Esophagus mucosa (tissue), 1 donor: Measurements from ENCODE around the gene TMEM120B. TPM values are rescaled to one million over a fixed set of nuclear protein-coding genes. Genes with fewer than 3 reads are reported as not detected.
"Not testable (repeated sequence)": the region's sequence is repeated elsewhere in the genome, so short reads cannot be mapped to it uniquely, and the experiment has no call there.

ENCODE experiments used
- ATAC-seq: fragments of 200-7000 bp; cut with Tn5 transposase; one replicate; pipeline ENCODE4 v1.9.1; 2020
- total RNA-seq: library from RNA; stranded (reverse); gene quantifications from one replicate; pipeline ENCODE4 v1.2.4, GENCODE V29; 2023
- donor health status: DM: yes; HTN: yes; CAD: no.

TMEM120B gene
- total RNA-seq, 1 donor from 2014 or later = 4.1 TPM

DNA sequence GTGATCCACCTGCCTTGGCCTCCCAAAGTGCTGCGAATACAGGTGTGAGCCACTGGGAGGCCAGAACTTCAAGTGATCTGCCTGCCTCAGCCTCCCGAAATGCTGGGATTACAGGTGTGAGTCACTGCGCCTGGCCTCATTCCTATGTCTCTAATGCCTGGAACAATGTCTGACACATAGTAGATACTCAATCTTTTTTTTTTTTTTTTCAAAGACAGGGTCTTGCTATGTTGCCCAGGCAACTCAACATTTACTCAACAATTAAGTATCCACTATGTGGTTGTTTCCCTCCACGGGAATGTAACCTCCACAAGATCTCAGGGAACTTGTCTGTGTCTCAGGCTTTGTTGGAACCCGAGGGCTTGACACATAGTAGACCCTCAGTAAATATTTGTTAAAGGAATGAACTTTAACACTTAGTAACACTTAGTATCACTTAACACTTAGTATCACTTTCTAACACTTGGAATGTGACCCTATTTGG lies 3.0 kb upstream of the TMEM120B start:
- peak; percentile 55 for ATAC-seq

DNA sequence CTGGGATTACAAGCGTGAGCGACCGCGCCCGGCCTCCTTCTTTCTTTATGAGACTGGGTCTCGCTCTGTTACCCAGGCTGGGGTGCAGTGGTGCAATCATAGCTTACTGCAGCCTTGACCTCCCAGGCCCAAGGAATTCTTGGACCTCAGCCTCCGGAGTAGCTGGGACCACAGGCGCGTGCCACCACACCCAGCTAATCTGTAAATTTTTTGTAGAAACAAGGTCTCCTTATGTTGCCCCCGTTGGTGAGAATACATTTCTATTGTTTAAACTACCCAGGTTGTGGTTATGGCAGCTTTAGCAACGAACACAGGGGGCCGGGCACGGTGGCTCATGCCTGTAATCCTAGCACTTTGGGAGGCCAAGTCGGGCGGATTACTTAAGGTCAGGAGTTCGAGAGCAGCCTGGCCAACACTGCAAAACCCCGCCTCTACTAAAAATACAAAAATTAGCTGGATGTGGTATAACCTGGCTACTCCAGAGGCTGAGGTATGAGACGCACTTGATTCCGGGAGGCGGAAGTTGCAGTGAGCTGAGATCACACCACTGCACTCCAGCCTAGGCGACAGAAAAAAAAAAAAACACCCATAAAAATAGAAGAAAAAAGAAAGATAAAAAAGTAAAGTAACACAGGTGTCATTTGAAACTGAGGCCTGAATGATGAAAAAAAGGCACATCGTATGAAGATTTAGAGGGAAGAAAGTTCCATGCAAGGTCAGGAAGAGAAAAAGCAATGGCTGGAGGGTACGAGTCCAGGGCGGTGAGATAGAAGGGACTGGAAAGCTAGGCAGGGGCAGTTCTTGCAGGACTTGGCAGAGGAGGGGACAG lies 977 bp upstream of the TMEM120B start:
- ATAC-seq = no peak

DNA sequence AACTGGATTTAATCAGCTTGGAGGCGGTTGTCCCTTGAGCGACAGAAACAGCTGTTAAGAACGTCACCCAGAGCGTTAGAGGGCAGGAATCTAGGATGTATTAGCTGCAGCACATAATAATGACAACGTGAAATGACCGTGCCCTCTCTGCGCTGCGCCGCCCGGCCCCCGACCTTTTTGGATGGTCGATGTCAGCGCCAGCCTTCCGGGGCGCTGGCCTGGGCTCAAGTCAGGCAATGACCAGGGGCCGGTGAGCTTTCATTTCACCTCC lies 427 bp upstream of the TMEM120B start:
- ATAC-seq = peak; percentile 22

DNA sequence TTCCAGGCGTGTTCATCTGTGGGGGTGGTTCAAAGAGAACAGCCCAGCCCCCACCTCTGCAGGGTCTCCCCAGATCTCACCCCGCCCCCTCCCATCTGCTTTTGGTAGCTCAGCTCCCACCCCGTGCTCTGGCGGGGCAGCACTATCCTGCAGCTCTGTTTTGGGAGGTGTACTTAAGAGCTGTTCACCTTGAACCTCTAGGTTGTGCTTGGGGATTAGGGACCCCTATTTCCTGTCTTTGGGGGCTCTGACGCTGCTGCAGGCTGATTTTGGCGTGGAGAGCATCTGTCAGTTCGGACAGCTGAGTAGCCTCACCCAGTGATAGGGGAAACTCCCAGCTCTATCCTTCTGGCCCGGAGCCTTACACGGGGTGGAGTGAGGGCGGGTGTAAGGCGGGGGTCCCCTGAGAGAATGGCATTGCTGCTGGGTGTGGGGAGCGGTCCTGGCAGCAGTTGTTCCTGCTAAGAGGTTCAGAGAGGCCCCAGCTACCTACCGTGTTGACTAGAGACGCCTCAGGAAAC lies 765 bp downstream of the TMEM120B start:
- peak; percentile 16 for ATAC-seq

DNA sequence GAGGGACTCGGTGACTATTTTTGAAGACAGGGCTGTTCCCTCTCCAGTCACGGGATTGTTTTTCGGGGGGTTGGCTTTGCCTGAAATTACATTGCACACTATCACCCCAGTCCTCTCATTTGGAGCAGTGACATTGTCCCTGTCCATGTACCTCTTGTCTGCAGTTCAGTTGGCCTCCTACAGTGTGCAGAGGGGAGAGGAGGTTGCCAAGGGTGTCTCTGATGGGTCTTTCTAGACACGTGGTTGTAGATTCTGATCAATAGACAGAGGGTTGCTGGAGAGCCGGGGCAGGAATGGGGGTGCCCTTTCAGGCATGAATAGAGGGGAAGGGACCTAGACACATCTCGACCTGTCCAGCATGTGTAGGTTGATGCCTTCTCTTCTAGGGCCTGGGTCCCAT lies 1.2 kb downstream of the TMEM120B start:
- ATAC-seq = no peak

DNA sequence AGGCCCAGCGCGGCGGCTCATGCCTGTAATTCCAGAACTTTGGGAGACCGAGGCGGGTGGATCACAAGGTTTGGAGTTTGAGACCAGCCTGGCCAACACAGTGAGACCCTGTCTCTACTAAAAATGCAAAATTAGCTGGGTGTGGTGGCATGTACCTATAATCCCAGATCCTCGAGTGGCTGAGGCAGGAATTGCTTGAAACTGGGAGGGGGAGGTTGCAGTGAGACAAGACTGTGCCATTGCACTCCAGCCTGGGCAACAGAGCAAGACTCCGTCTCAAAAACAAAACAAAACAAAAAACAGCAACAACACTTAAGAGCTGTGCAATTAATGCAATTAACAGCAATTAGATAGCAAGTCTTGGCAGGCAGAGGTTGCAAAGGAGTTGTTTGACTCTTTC lies 2.5 kb downstream of the TMEM120B start:
- ATAC-seq = not testable (repeated sequence)

DNA sequence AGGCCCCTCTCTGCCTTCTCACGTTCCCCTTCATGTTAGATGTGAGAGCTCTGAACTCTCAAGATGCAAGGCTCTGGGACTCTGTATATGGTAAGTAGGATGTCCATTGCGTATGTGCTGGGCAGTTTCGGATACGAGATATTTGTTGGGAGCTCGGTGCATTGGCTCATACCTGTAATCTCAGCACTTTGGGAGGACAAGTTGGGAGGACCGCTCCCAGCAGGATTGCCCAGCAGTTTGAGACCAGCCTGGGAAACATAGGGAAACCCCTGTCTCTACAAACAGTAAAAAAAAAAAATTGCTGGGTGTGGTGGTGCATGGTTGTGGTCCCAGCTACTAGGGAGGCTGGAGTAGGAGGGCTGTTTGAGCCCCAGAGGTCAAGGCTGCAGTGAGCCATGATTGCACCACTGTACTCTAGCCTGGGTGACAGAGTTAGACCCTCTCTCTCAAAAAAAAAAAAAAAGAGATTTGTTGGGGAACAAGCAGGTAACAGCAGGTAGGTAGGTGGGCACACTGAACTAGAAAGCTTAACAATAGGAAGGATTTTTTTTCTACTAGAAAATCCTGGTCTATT lies 3.4 kb downstream of the TMEM120B start:
- no peak for ATAC-seq

DNA sequence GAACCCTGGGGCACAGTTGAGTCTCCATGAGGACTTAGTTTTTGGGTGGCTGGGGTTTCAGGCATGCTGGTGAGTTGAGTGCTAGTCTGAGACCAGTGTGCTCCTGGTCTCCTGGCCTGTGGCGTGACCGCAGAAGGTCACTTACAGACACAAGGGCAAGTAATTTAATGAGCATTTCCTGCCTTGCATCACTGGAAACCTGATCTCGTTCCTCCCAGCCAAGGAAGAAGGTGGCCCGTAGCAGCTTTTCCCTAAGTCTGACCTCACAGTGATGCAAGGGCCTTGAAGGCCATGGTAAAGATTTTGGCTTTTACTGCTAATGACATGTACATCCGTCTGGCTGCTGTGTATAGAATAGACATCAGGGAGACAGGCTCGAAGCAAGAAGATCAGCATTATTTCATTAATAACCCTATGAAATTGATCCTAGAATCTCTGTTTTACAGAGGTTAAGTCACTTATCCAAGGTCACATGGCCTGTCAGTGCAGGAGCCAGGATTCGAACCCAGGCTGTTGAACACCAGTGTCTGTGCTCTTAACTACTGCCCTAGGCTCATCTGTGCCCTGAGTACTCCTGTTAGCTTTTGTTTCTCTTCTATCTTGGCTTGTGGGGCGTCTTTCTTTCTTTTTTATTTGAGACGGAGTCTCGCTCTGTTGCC lies 4.6 kb downstream of the TMEM120B start:
- ATAC-seq = no peak

DNA sequence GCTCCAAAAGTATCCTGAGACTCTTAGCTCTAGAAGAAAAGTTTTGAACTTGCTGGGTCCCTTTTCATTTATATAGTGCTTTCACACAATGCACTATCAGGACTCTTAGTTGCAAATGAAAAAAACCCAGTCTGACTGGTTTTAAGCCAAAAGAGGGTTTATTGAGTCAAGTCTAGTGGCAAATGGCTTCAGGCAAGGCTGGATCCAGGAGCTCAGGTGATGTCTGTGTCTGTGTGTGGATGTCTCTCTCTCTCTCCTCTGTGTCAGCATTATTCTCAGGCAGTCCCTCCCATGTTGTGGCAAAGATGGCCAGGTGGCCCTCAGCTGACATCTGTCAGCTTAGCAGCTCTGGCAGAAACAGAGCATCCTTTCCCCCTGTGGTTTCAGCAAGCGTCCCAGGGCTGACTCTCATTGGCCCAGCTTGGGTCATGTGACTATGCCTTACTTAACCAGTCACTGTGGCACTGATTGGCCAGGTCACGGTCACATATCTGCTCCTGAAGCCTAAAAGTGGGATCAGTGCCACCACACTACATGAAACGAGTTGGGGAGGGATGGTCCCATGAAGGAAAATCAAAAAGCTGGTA lies 6.2 kb downstream of the TMEM120B start:
- peak; percentile 20 for ATAC-seq

DNA sequence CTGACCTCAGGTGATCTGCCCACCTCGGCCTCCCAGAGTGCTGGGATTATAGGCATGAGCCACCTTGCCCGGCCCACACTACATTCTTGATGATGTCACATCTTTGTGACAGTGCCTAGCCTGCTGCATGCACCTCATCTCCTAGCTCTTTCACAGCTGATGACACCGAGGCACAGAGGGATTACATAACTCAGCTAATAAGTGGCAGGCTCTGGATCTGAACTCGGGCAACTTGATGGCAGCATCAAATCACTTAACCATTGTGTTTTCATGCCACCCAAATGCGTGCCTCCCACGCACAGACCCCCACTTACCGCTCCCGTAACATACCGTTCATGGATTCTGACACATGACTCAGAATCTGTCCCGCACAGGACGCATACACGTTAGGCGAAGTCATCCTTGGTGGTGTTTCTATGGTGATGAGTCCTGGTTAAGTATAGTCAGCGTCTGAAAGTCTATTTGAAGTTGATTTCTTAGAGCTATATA lies 7.4 kb downstream of the TMEM120B start:
- no peak for ATAC-seq

DNA sequence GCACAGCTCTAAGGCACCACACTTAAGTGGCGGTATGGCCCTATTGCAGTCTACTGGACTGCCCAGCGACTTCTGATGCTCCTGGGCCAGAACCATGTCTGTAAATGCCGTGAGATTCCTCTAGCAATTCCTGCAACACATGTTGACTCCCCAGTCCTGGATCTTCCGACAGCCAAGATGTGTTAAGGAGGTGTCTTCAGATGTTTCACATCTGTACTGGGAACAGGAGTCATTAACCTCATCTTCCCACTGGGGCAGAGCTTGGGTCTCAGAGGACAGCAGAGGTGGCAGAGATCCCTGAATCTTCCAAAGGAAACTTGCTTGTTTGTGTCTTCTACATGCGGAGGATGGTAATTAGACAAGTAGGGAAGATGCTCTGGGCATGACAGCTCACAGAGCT lies 8.2 kb downstream of the TMEM120B start:
- ATAC-seq = no peak

DNA sequence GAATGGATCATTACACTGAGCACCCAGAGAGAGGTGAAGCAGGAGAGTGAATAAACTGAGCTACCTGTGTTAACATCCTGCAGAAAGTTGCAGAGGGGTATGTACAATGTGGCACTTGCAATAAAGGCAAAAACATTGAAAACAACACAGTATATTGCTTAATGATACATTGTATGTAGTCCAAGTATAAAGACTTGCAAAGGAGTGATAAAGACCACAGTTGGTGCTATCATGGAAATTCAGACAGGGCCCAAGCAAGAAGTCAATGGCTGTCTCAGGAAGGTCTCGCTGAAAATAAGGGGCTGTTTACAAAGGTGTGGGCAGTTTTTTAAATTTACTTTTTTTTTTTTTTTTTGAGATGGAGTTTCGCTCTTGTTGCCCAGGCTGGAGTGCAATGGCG lies 10.0 kb downstream of the TMEM120B start:
- no peak for ATAC-seq

DNA sequence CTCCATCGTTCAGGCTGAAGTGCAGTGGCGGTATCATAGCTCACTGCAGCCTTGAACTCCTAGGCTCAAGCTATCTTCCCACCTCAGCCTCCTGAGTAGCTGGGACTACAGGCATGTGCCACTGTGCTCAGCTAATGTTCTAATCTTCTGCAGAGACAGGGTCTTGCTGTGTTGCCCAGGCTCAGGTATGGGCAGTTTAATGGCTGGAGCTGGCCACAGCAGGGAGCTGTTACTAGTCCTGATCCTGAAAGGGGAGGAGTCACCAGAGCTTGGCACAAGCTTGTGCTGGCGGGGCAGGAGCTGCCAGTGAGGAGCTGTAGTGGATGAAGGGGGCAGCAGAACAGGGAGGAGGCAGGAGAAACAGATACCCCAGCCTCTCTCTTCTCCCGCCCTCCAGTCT lies 10.6 kb downstream of the TMEM120B start:
- no peak for ATAC-seq

DNA sequence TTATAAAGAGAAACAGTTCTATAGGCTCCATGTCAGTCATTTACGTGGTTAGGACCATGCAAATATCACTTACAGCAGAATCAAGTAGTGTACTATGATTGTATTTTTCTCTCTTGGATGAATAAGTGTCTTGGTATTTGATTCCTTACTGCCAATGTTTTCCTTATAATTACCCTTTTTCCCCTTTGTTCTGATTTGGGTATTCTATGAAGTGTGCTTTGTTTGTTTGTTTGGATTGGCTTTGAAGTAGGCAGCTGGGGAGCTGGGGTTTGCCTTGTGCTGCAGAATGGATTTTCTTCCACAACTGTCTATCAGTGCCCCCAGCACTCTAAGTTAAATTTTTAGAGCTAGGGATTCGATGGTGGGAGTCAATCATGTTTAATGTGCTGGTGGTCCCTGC lies 12.4 kb downstream of the TMEM120B start:
- no peak for ATAC-seq

DNA sequence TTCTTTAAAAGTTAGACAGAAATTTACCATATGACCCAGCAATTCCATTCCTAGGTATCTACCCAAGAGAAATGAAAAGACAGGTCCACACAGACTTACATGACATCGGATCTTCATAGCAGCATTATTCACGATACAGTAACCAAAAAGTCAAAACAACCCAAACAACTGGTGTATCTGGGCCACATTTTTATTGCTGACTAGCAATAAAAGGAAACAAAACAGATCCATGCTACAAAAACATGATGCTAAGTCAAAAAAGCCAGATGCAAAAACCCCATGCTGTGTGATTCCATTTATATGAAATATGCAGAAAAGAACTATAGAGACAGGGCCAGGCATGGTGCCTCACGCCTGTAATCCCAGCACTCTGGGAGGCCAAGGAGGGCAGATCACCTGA lies 12.9 kb downstream of the TMEM120B start:
- ATAC-seq = no peak

DNA sequence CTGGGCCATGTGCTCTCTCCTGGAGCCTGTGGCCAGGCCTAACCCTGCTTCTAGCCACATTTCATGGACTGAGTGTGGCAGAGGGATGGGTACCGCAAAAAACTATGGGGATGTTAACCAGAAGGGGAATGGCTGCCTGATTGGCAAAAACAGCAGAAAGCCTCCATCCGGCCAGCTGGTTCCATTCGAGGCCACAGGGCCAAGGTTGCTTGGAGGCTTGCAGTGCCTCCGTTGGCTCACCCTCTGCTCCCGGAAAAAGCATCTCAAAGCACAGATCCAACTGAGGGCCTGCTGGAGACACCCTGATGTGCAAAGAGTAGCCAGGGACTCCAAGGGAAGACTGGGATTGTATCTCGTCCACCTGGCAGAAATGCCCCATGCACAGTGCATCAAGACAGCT lies 16.5 kb downstream of the TMEM120B start:
- no peak for ATAC-seq

DNA sequence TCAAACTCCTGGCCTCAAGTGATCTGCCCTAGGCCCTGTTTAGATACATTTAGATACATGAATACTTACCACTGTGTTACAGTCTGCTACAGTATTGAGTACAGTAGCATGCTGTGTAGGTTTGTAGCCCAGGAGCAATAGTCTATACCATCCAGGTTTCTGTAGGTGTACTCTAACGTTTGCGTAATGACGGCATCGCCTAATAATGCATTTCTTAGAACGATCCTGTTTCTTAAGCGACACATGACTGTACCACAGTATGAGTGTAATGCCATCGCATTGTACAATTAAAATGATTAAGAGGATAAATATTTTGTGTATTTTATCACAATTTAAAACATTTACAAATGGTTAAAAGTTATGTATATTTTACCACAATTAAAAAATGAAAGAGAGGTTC lies 18.9 kb downstream of the TMEM120B start:
- ATAC-seq = no peak

DNA sequence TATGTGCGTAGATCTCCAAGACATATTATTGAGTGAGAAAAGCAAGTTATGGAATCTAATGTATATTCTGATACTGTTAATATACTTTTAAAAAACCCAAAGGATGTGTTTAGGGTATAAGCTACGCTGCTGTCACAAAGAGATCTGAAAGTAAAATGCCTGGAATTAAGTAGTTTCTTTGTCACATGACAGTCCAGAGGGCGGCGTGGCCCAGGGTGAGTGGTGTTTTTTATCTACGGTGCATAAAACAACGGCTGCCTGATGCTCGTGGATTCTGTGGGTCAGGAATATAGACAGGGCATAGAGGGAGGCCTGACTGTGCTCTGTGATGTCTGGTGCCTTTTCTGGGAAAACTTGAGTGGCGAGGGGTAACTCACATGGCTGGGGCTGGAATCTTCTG lies 21.3 kb downstream of the TMEM120B start:
- no peak for ATAC-seq

DNA sequence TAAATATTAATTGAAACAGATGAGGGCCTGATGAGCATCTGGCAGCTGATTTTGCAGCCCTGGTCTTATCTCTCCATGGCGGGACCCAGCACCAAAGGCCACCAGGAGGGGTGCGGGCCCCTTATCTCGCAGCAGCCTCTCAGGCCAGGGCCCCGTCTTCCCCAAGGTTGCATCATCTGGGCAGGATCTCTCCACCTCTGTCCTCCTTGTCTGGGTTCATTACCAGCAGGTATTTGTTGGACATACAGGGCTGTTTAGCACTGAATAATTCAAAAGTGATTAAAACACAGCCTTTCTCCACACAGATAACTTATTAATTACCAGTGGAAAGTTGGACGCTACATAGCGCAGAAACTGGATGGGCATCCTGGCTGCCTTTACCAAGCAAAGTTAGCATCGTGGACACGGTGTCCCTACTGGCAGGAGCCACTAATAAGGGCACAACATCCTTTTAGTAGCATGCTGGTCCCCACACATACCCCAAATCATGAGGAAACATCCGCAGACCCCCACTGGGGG lies 25.8 kb downstream of the TMEM120B start:
- ATAC-seq = no peak

DNA sequence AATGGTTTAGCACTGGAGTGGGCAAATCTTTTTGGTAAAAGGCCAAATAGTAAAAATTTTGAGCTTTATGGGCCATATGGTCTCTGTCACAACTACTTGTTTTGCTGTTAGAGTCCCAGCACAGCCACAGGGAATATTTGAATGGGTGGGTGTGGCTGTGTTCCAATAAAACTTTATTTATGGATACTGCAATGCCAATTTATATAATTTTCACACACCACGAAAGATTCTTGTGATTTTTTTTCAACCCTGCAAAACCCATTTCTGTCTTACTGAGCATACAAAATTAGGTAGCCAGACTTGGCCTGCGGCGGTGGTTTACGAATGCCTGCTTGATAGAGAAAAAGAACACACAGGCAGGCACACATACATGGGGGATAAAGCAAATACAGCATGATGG lies 28.3 kb downstream of the TMEM120B start:
- no peak for ATAC-seq

DNA sequence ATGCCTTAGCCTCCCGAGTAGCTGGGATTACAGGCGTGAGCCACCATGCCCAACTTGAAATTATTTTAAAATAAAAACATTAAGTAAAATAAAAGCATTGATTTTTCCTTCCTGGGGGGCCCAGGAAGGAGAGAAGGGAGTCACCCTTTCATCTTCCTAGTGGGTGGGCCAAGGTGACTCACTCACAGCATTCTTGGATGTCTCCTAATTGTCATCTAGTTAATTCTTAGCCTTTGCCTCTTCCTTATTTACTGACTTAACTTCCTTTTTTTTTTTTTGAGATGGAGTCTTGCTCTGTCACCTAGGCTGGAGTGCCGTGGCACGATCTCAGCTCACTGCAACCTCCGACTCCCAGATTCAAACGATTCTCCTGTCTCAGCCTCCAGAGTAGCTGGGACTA lies 29.2 kb downstream of the TMEM120B start:
- no peak for ATAC-seq

DNA sequence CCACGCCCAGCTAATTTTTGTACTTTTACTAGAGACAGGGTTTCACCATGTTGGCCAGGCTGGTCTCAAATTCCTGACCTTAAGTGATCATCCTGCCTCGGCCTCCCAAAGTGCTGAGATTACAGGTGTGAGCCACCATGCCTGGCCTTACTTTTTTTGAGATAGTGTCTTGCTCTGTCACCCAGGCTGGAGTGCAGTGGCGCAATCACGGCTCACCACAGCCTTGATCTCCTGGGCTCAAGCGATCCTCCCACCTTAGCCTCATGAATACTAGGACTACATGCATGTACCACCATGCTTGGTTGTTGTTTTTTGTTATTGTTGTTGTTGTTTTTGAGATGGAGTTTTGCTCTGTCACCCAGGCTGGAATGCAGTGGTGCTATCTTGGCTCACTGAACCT lies 33.0 kb downstream of the TMEM120B start:
- not testable (repeated sequence) for ATAC-seq

DNA sequence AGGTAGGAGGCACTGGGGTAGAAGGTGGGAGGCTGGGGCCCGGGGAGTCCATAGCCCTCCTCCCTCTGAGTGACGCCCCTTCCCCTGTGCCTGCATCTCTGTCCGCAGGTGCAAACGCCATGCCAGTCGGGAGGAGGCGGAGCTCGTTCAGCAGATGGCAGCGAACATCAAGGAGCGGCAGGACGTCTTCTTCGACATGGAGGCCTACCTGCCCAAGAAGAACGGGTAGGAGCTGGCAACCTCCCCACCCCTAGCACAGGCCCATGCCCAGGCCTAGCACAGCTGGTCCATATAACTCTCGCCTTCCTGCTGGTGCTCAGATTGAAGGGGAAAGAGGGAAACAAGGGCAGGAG lies 35.6 kb downstream of the TMEM120B start:
- no peak for ATAC-seq
